Measurements from ENCODE around the gene C5orf22. TPM values are rescaled to one million over a fixed set of nuclear protein-coding genes. Genes with fewer than 3 reads are reported as not detected.
"Not testable (repeated sequence)": the region's sequence is repeated elsewhere in the genome, so short reads cannot be mapped to it uniquely, and the experiment has no call there.

C5orf22 gene
- polyA plus RNA-seq, 3 donors = 6.3 to 9.8 (median 7.3) TPM

DNA sequence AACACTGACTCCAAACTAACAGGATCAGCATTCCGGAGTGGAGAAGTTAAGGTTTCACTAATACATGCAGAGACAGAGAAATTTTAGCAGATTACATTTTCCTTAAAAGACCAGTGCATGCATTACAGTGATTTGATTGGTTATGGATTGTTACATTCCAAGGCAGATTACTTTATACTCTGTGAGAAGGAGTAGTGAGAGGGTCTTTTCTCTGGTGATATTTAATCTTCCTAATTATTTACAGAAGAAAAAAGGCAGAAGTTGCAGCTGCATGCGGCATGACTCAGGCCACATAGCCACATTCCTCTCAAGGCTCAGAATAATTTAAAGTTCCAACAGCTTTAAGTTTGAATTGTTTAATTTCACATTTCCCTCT lies 53.8 kb downstream of the C5orf22 start:
- WGBS, 3 donors = 70 to 74% (median 72%) methylated on average over 2 of the region's 2 CpGs

DNA sequence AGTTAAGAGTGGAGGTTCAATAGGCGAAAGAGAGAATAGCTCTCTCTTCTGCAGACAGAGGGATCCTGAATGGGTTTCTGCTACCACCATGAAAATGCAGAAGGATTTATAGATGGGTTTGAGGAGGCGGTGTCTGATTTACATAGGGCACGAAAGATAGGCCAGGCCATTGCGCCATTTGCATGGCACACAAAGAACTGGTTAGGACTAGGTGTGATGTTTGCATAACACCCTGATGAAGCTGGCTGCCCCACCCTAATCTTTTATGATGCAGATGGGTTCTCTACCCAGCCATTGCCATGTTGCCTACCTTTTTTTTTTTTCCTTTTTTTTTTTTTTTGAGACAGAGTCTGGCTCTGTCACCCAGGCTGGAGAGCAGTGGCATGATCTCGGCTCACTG lies 55.4 kb downstream of the C5orf22 start:
- no peak overlapping the region for H3K27ac ChIP-seq (ENCODE audit: low read depth, low read length)
- whole genome bisulfite sequencing, 3 donors = 93 to 97% (median 96%) methylated on average over 4 to 5 of the region's 5 CpGs

More for the DNA sequence above, 53.8 kb downstream of the C5orf22 start:
- no peak overlapping the region for H3K27ac ChIP-seq (ENCODE audit: low read depth, low read length)

DNA sequence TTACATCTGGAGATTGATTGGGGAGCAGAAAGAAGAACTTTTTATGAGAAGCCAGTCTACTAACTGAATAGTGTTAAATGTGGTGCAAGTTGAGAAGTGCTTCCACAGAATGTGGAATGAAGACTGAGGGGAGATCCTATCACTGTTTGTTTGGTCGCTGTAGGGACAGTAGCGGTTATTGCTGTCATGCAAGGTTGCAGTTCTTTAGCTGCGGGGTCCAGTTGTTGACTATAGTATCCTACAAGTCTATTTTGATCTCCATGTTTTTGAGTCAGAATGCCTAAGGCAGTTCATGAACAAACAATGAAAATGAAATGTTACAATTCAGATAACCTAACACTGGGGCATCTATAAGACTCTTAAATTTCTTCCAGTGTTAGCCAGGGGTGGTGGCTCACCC lies 61.6 kb downstream of the C5orf22 start:
- 79 to 92% (median 91%) methylated on average over 3 of the region's 3 CpGs for WGBS, 3 donors
- no peak overlapping the region for H3K27ac ChIP-seq (ENCODE audit: low read depth, low read length)

DNA sequence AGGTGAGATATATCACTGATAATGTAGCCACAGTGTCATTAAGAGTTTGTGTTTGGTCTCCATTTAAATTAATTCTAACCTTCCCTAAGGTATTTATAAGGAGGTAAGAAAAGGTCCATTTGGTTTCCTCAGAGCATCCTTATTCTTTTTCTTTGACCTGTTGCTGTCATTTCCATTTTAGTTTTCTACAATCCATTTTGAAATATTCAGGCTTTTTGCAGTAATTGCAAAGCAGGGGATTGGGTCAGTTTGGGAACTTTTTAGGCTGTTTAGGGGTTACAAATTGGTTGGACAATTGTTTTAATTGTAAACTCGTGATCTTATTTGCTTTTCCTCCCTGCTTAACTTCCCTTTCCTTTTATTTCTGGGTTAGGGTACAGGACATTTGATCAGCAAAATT lies 64.3 kb downstream of the C5orf22 start:
- 52 to 76% (median 63%) methylated on average over 1 of the region's 1 CpG for WGBS, 3 donors
- H3K27ac ChIP-seq (ENCODE audit: low read depth, low read length) = no peak overlapping the region

DNA sequence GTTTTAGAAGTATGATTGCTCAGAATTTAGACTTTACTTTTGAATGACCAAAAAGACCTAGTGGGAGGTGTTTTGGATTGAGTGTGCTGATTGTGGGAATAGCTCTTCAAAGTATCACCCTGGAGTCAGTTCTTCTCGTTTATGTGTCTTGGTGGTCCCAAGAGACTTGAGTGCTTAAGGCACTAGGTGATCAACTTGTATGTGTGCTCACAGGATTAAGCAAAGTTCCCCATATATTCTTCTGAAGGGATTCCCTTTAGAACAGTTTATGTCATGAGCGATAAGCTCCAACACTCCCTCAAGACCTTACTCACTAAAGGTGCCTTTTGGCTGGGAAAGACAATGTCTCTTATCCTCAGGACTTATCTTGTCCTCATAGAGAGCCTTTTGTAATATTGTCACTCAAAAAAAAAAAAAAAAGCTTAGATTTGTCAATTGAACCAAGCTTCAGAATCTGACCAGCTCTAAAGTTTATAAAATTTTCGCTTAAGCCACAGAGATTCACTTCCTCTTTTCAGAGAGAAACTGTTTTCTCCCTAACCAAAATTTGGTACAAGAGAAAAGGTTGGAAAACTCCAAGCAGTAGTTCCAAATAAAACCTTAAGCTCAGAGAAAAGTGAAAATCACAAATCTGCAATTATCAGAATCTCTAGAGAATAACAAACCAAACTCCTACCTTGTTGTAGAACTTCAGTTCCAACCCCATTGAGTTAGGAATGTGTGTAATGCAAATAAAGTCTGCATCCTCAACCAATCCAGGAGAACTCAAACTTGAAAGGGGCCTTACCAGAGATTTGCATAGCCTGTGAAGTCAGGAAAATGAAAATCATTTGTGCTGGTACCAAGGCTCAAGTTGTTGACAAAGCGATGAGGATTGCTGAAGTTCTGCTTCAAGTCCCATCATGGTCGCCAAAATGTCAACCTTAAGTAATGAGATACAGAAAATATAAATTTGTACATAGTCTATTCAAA lies 66.8 kb downstream of the C5orf22 start:
- no peak overlapping the region for H3K27ac ChIP-seq (ENCODE audit: low read depth, low read length)
- 71 to 77% (median 75%) methylated on average over 5 of the region's 5 CpGs for WGBS, 3 donors

DNA sequence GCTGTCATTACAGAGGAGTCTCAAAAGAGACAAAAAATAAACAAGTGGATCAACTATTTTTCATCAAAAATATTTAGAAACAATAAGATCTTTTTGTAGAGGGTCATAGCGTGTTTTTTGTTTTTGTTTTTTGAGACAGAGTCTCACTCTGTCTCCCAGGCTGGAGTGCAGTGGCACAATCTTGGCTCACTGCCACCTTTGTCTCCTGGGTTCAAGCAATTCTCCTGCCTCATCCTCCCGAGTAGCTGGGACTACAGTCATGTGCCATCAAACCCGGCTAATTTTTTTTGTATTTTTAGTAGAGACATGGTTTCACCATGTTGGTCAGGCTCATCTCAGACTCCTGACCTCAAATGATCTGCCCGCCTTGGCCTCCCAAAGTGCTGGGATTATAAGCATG lies 70.2 kb downstream of the C5orf22 start:
- not testable (repeated sequence) for H3K27ac ChIP-seq (ENCODE audit: low read depth, low read length)
- 76 to 85% (median 84%) methylated on average over 4 of the region's 4 CpGs for whole genome bisulfite sequencing, 3 donors

DNA sequence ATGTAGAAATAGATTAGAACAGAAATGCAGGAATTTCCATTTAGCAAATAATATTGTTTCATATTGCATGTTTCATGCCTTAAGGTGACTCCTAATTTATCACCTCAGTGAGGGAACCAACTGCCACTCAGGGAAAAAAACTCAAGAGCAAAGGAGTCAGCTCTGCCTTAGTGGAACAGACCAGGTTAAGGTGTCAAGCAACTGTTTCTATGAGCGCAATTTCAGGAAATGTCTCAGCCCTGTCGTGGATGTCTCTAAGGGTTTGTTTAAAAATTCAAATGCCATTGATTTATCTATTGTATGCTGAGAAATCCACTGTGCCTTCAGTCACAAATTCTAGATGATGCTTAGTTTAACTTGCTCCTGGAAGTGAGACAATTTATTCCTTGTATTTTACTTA lies 72.1 kb downstream of the C5orf22 start:
- no peak overlapping the region for H3K27ac ChIP-seq (ENCODE audit: low read depth, low read length)
- 60 to 78% (median 69%) methylated on average over 2 of the region's 2 CpGs for WGBS, 3 donors

DNA sequence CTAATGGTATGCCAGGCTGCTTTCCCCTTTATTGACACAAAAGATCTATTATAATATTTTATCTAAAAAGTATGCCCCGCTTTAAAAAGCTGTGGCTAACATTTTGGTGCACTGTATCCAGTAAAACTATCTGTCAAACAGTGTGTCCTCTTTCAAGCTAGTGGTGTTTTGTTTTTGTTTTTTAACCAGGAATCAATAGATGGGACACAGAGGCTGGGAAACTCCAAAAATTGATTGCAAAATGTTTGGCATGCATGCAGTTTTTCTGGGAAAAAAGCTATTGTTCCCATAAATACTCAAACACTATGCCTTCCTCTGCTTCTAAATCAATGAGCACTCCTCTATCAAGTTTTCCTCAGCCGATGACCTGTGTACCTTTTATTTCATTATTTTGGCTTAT lies 72.5 kb downstream of the C5orf22 start:
- no peak overlapping the region for H3K27ac ChIP-seq (ENCODE audit: low read depth, low read length)
- WGBS, 3 donors = 55 to 86% (median 65%) methylated on average over 2 of the region's 2 CpGs

Other genes starting within 250 kb of the C5orf22 start
- 10 to 100 TPM; 14.9 to 21.0 (median 17.4) TPM for gene DROSHA, start 208 bp upstream of the C5orf22 start, polyA plus RNA-seq
- gene PDZD2, start 106.8 kb downstream of the C5orf22 start, polyA plus RNA-seq = 10 to 100 TPM in 2 of 3 donors, 1 to 10 TPM in 1; 2.5 to 38.9 (median 12.0) TPM